Measurements from ENCODE around the gene IBTK.
"Not testable (repeated sequence)": the region's sequence is repeated elsewhere in the genome, so short reads cannot be mapped to it uniquely, and the experiment has no call there.

The IBTK gene

GRCh38 chr6:82178759-82179112 is 68.8 kb downstream of the IBTK start:
- no peak for DNase-seq (ENCODE audit: low read depth)

- no peak for DNase-seq (ENCODE audit: low read depth)
Measured at GRCh38 chr6:82178077-82178758, 69.3 kb downstream of the IBTK start.

- DNase-seq (ENCODE audit: low read depth) = no peak
Measured at GRCh38 chr6:82176616-82177015, 70.9 kb downstream of the IBTK start.

- DNase-seq (ENCODE audit: low read depth) = no peak
Measured at GRCh38 chr6:82172594-82172993, 75.0 kb downstream of the IBTK start.

- DNase-seq (ENCODE audit: low read depth) = no peak
Measured at GRCh38 chr6:82169138-82169876, 78.2 kb downstream of the IBTK start.

- no peak for DNase-seq (ENCODE audit: low read depth)
Measured at GRCh38 chr6:82166493-82166892, 81.1 kb downstream of the IBTK start.

- DNase-seq (ENCODE audit: low read depth) = no peak
Measured at GRCh38 chr6:82160255-82160990, 87.1 kb downstream of the IBTK start.

- DNase-seq (ENCODE audit: low read depth) = not testable (repeated sequence)
Measured at GRCh38 chr6:82152786-82153185, 94.8 kb downstream of the IBTK start.

- not testable (repeated sequence) for DNase-seq (ENCODE audit: low read depth)
Measured at GRCh38 chr6:82151147-82151546, 96.4 kb downstream of the IBTK start.

GRCh38 chr6:82145926-82146452 is 101.6 kb downstream of the IBTK start:
- no peak for DNase-seq (ENCODE audit: low read depth)

GRCh38 chr6:82144852-82145340 is 102.6 kb downstream of the IBTK start:
- DNase-seq (ENCODE audit: low read depth) = no peak

GRCh38 chr6:82144007-82144851 is 103.3 kb downstream of the IBTK start:
- no peak for DNase-seq (ENCODE audit: low read depth)

GRCh38 chr6:82143041-82143481 is 104.5 kb downstream of the IBTK start:
- no peak for DNase-seq (ENCODE audit: low read depth)

- no peak for DNase-seq (ENCODE audit: low read depth)
Measured at GRCh38 chr6:82142524-82142923, 105.0 kb downstream of the IBTK start.

- DNase-seq (ENCODE audit: low read depth) = no peak
Measured at GRCh38 chr6:82138075-82138791, 109.3 kb downstream of the IBTK start.

- DNase-seq (ENCODE audit: low read depth) = no peak
Measured at GRCh38 chr6:82131441-82131840, 116.1 kb downstream of the IBTK start.

- DNase-seq (ENCODE audit: low read depth) = no peak
Measured at GRCh38 chr6:82129797-82130196, 117.7 kb downstream of the IBTK start.

- DNase-seq (ENCODE audit: low read depth) = not testable (repeated sequence)
Measured at GRCh38 chr6:82128973-82129372, 118.6 kb downstream of the IBTK start.

- DNase-seq (ENCODE audit: low read depth) = no peak
Measured at GRCh38 chr6:82123632-82124031, 123.9 kb downstream of the IBTK start.
